SU-DHL-6 (cell line): Measurements from ENCODE around the gene LBX2.
"Not testable (repeated sequence)": the region's sequence is repeated elsewhere in the genome, so short reads cannot be mapped to it uniquely, and the experiment has no call there.

Experiments
- H2AFZ ChIP-seq: fragments of 200-600 bp; sonication (generic); 2 replicates; pipeline ENCODE4 v1.6.1; 2014; ENCODE audit warnings: low read depth, mild to moderate bottlenecking, moderate library complexity, mixed read lengths, antibody characterized with exemption, low read length; ENCODE audit not compliant: severe bottlenecking
- H3F3A ChIP-seq: fragments of 200-600 bp; shearing (Covaris generic); 2 replicates; pipeline ENCODE4 v1.6.0; 2016; ENCODE audit warnings: antibody characterized with exemption, mild to moderate bottlenecking; ENCODE audit not compliant: insufficient read depth
- H3K27ac ChIP-seq: fragments of 200-600 bp; sonication (generic); 2 replicates; pipeline ENCODE4 v1.5.1; 2016; ENCODE audit warnings: low read depth, mild to moderate bottlenecking, low read length, moderate library complexity, mixed read lengths
- H3K27me3 ChIP-seq: fragments of 200-600 bp; sonication (generic), shearing (Covaris generic); 2 replicates; pipeline ENCODE4 v1.6.0; 2014; ENCODE audit warnings: mild to moderate bottlenecking, low read length
- H3K36me3 ChIP-seq: fragments of 200-600 bp; sonication (generic); 2 replicates; pipeline ENCODE4 v1.6.1; 2014; ENCODE audit warnings: mild to moderate bottlenecking, low read length, mixed read lengths
- H3K4me2 ChIP-seq: fragments of 300-600, 200-600 bp; shearing (Covaris generic), sonication (generic); 2 replicates; pipeline ENCODE4 v1.6.0; 2014; ENCODE audit warnings: low read length, low read depth, mild to moderate bottlenecking; ENCODE audit not compliant: poor library complexity, severe bottlenecking
- H3K4me3 ChIP-seq: fragments of 200-600 bp; sonication (generic); 2 replicates; pipeline ENCODE4 v1.5.1; 2014; ENCODE audit warnings: antibody characterized with exemption, low read length, mild to moderate bottlenecking, mixed read lengths; ENCODE audit not compliant: insufficient read depth, poor library complexity, severe bottlenecking
- H3K79me2 ChIP-seq: fragments of 200-600 bp; sonication (generic); 2 replicates; pipeline ENCODE4 v1.6.1; 2014; ENCODE audit warnings: mild to moderate bottlenecking, low read length, moderate library complexity; ENCODE audit not compliant: insufficient read depth
- H3K9ac ChIP-seq: fragments of 200-600 bp; sonication (generic); 2 replicates; pipeline ENCODE4 v1.7.0; 2014; ENCODE audit warnings: mild to moderate bottlenecking, low read length
- H3K9me2 ChIP-seq: fragments of 200-600 bp; sonication (generic); replicated peaks from 2 replicates; pipeline ENCODE4 v1.6.1; 2014; ENCODE audit warnings: low read length; ENCODE audit not compliant: insufficient read depth
- H3K9me3 ChIP-seq: fragments of 200-600 bp; sonication (generic); 2 replicates; pipeline ENCODE4 v1.6.1; 2014; ENCODE audit warnings: low read length, mixed read lengths; ENCODE audit not compliant: insufficient read depth
- H4K20me1 ChIP-seq: fragments of 200-600 bp; sonication (generic); 2 replicates; pipeline ENCODE4 v1.6.1; 2014; ENCODE audit warnings: low read depth, mild to moderate bottlenecking, antibody characterized with exemption, low read length, moderate library complexity, mixed read lengths
- CTCF ChIP-seq: fragments of 200-600 bp; sonication (generic); IDR thresholded peaks from one replicate; pipeline ENCODE4 v1.5.1; 2017; ENCODE audit warnings: antibody characterized with exemption, mild to moderate bottlenecking, low read length, moderate library complexity; ENCODE audit not compliant: insufficient read depth, poor library complexity, severe bottlenecking
- EZH2phosphoT487 ChIP-seq: fragments of 200-600 bp; sonication (generic), shearing (Covaris generic); conservative IDR thresholded peaks from 2 replicates; pipeline ENCODE4 v1.6.1; 2018; ENCODE audit warnings: mild to moderate bottlenecking, antibody characterized with exemption, low read length, moderate library complexity, mixed read lengths

LBX2 gene

DNA sequence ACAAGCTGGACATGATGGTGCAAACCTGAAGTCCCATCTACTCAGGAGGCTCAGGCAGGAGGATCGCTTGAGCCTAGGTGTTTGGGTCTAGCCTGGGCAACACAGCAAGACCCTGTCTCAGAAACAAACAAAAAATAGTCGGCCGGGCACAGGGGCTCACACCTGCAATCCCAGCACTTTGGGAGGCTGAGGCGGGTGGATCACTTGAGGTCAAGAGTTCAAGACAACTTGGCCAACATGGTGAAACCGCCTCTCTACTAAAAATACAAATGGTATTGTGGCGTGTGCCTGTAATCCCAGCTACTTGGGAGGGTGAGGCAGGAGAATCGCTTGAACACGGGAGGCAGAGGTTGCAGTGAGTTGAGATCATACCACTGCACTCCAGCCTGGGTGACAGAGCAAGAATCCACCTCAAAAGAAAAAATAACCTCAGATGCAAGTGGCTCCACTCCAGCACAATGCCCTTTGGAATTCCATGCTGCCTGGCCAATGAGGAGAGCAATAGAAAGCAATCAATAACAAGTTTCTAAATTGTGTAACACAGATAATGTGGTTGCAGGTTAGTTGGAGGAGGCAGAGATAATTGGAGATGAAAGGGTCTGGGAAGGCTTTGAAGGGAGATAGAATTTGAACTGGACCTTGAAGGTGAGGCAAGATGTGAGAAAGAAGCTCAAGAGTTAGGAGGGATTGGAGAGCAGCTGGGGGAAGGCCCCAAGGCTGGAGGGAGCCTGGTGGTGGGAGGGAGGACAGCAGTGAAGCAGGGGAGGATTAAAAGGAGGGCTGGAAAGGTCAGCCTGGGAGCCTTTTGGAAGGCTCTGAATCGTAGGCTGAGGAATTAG lies 10.5 kb downstream of the LBX2 start:
- no peak overlapping the region for H3K9ac ChIP-seq
- H3K36me3 ChIP-seq, result no peaks in the 10 kb centered on the region
- H3K27ac ChIP-seq, result no peak overlapping the region
- TF ChIP-seq EZH2phosphoT487 (no peak), CTCF (no peak)
- H3K4me2 ChIP-seq, result no peak overlapping the region
- no peaks in the 10 kb centered on the region for H3K9me2 ChIP-seq
- H2AFZ ChIP-seq, result no peak overlapping the region
- H3K79me2 ChIP-seq, result peaks cover 4% of the 10 kb centered on the region
- no peaks in the 10 kb centered on the region for H3K9me3 ChIP-seq
- H4K20me1 ChIP-seq, result no peaks in the 10 kb centered on the region
- no peaks in the 10 kb centered on the region for H3K27me3 ChIP-seq
- H3K4me3 ChIP-seq, result no peak overlapping the region
- no peaks in the 10 kb centered on the region for H3F3A ChIP-seq

DNA sequence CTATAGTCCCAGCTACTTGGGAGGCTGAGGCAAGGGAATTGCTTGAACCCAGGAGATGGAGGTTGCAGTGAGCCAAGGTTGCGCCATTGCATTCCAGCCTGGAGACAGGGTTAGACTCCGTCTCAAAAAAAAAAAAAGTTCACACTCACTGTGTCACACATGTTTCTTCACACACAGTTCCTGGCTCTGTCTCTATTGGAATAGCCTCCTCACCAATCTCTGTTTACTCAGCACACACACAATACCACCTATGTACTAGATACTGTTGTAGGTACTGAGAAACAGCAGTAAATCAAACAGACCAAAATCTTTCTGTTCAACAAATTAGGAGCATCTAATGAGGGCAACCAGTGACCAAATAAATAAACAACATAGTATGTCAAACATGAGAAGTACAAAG lies 13.3 kb downstream of the LBX2 start:
- Histone ChIP-seq H2AFZ (no peak overlapping the region), H3K9me2 (no peaks in the 10 kb centered on the region), H3K79me2 (peaks cover 26% of the 10 kb centered on the region)

DNA sequence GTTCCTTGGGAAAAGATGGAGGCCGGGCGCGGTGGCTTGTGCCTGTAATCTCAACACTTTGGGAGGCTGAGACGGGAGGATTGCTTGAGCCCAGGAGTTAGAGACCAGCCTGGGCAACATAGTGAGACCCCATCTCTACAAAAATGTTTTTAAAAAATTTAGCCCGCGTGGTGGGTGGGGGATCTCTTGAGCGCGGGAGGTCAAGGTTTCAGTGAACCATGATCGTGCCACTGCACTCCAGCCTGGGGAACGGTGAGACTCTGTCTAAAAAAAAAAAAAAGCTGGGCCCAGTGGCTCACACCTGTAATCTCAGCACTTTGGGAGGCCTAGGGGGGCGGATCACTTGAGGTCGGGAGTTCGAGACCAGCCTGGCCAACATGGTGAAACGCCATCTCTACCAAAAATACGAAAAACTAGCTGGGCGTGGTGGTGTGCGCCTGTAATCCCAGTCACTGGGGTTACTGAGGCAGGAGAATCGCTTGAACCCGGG lies 15.7 kb downstream of the LBX2 start:
- not testable (repeated sequence) for H3K9me2 ChIP-seq, H4K20me1 ChIP-seq, H3F3A ChIP-seq, H3K9me3 ChIP-seq, H3K27me3 ChIP-seq, H3K36me3 ChIP-seq
- peak overlapping the region; percentile 80; the same call in 1 of the 2 replicates for H3K27ac ChIP-seq
- peak overlapping the region; percentile 89 for H3K4me2 ChIP-seq
- H3K9ac ChIP-seq, result peak overlapping the region; percentile 84
- H3K79me2 ChIP-seq, result peaks cover 26% of the 10 kb centered on the region
- H2AFZ ChIP-seq, result peak overlapping the region; percentile 84
- peak overlapping the region; percentile 96 for H3K4me3 ChIP-seq

More for the DNA sequence above, 13.3 kb downstream of the LBX2 start:
- Histone ChIP-seq H3K4me2 (no peak overlapping the region), H3K36me3 (no peaks in the 10 kb centered on the region), H3K4me3 (no peak overlapping the region), H4K20me1 (no peaks in the 10 kb centered on the region), H3F3A (no peaks in the 10 kb centered on the region), H3K9me3 (no peaks in the 10 kb centered on the region), H3K9ac (no peak overlapping the region), H3K27me3 (no peaks in the 10 kb centered on the region), H3K27ac (no peak overlapping the region)
- TF ChIP-seq CTCF, result no peak
- TF ChIP-seq EZH2phosphoT487, result no peak
